Right atrium auricular region (tissue), 2 donors: ENCODE data around the gene TLX1. TPM values are rescaled to one million over a fixed set of nuclear protein-coding genes. Genes with fewer than 3 reads are reported as not detected.

Experiments used
- DNase-seq: peaks from one replicate; pipeline ENCODE4 v3.0.0-alpha.2; 2019; ENCODE audit warnings: low spot score
- H3K27ac ChIP-seq, 2 donors: fragments of 200-600 bp; sonication (generic); 1 replicate in 1 of 2; 2 replicates in 1 of 2; pipeline ENCODE4 v1.5.1; 2016 to 2019
- H3K27me3 ChIP-seq, 2 donors: fragments of 200-600 bp; sonication (generic); one replicate each; pipeline versions ENCODE4 v1.5.1 to v1.6.0; 2017 to 2019
- H3K36me3 ChIP-seq: fragments of 200-600 bp; sonication (generic); one replicate; pipeline ENCODE4 v1.5.1; 2016
- H3K4me1 ChIP-seq, 2 donors: fragments of 200-600 bp; sonication (generic); one replicate each; pipeline versions ENCODE4 v1.5.1 to v1.6.0; 2017 to 2019
- H3K4me3 ChIP-seq, 2 donors: fragments of 200-600 bp; sonication (generic); 1 replicate in 1 of 2; 2 replicates in 1 of 2; pipeline ENCODE4 v1.5.1; 2017 to 2019; ENCODE audit warnings: mild to moderate bottlenecking in 1 of 2, moderate library complexity in 1 of 2
- H3K9me3 ChIP-seq, 2 donors: fragments of 200-600 bp; sonication (generic); one replicate each; pipeline ENCODE4 v1.5.1; 2019
- total RNA-seq, 2 donors: library from RNA; depleted of rRNA; stranded (reverse); fragments of >200 nt; gene quantifications; one replicate each; pipeline ENCODE4 v1.1.0, GENCODE V29; 2016
- TF ChIP-seq, protein P1 (sequence below), 2 donors: fragments of 200-600 bp; sonication (generic); IDR thresholded peaks; one replicate each; pipeline ENCODE4 v1.5.1; 2019; ENCODE audit warnings: antibody characterized with exemption in 2 of 2

The TLX1 gene
- not detected for total RNA-seq

DNA sequence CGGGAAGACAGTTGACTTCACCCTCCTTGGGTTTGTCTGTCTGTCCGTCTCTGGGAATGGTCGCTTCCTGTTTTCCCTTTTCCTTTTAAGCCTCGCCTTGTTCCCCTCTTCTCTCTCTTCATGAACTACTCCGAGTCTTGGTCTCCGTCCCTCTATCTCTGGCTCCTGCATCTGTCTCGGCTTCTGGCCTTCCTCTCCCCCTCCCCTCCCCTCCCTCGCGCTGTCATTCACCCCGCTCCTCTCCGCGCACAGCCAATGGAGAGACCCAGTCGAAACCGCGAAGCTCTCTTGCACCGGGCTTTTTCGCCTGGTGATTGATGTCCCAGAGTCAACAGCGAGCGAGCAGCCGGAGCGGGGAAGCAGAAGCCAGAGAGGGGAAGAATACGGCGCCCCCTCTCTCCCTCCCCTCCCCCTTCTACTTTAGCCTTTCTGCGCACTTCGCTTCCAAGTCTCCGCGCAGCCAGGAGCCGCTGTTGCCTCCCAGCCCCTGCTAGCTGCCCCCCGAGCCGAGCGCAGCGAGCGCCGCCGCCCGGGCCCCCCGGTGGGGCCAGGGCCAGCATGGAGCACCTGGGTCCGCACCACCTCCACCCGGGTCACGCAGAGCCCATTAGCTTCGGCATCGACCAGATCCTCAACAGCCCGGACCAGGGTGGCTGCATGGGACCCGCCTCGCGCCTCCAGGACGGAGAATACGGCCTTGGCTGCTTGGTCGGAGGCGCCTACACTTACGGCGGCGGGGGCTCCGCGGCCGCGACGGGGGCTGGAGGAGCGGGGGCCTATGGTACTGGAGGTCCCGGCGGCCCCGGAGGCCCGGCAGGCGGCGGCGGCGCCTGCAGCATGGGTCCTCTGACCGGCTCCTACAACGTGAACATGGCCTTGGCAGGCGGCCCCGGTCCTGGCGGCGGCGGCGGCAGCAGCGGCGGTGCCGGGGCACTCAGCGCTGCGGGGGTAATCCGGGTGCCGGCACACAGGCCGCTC is at the start of gene TLX1:
Gene TLX1 (plus strand): TSS at position 317 of the 978 bp plus-strand sequence. CDS start 242 bp downstream, at position 559.
- Histone ChIP-seq H3K9me3 (no peaks in the 10 kb centered on the region), H3K27me3 (peaks cover 44 to 64% of the 10 kb centered on the region in 2 donors), H3K36me3 (no peaks in the 10 kb centered on the region), H3K4me3 (peak within 1 kb of the TSS; percentile 14 to 33), H3K27ac (no peak within 1 kb of the TSS), H3K4me1 (peaks cover 0 to 43% of the 10 kb centered on the region in 2 donors)
- no peak for DNase-seq
- TF ChIP-seq, protein P1, sequence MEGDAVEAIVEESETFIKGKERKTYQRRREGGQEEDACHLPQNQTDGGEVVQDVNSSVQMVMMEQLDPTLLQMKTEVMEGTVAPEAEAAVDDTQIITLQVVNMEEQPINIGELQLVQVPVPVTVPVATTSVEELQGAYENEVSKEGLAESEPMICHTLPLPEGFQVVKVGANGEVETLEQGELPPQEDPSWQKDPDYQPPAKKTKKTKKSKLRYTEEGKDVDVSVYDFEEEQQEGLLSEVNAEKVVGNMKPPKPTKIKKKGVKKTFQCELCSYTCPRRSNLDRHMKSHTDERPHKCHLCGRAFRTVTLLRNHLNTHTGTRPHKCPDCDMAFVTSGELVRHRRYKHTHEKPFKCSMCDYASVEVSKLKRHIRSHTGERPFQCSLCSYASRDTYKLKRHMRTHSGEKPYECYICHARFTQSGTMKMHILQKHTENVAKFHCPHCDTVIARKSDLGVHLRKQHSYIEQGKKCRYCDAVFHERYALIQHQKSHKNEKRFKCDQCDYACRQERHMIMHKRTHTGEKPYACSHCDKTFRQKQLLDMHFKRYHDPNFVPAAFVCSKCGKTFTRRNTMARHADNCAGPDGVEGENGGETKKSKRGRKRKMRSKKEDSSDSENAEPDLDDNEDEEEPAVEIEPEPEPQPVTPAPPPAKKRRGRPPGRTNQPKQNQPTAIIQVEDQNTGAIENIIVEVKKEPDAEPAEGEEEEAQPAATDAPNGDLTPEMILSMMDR (IDR thresholded peaks at IDR 0.05): no peak

- H3K27ac ChIP-seq: no peak overlapping the region
- no peaks in the 10 kb centered on the region for H3K27me3 ChIP-seq
- no peaks in the 10 kb centered on the region for H3K4me1 ChIP-seq
- DNase-seq: no peak
- H3K4me3 ChIP-seq: no peak overlapping the region
- TF ChIP-seq, protein P1 (IDR thresholded peaks at IDR 0.05): no peak
- no peaks in the 10 kb centered on the region for H3K9me3 ChIP-seq
- H3K36me3 ChIP-seq: no peaks in the 10 kb centered on the region
Observed at GRCh38 chr10:101085846-101086245, 45.3 kb upstream of the TLX1 start.

DNA sequence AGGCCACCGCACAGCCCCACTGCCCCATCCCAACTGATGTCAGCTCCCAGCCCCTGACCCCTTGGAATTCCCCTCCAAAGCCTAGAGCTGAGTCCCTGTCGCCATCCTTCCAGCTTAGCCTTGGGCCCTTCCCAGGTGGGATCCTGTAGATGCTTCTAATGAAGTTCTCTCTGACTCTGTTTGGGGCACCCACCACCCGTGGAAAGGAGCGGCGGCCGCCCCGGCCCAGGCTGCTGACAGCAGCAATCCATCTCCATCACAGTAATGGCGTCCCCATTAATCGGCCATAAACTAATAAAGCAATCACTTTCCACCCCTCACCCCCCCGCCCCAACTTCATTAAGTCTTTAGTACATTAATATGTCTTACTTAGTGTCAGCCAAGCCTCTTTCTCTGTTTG is 43.7 kb upstream of the TLX1 start:
- no peaks in the 10 kb centered on the region for H3K4me1 ChIP-seq
- H3K27ac ChIP-seq: no peak overlapping the region
- no peaks in the 10 kb centered on the region for H3K27me3 ChIP-seq
- H3K4me3 ChIP-seq: no peak overlapping the region
- no peak for DNase-seq
- no peaks in the 10 kb centered on the region for H3K9me3 ChIP-seq
- TF ChIP-seq, protein P1 (IDR thresholded peaks at IDR 0.05): no peak
- H3K36me3 ChIP-seq: no peaks in the 10 kb centered on the region

- Histone ChIP-seq H3K9me3 (no peaks in the 10 kb centered on the region), H3K36me3 (no peaks in the 10 kb centered on the region), H3K27me3 (peaks cover 0 to 2% of the 10 kb centered on the region in 2 donors), H3K4me3 (no peak overlapping the region), H3K4me1 (no peaks in the 10 kb centered on the region), H3K27ac (no peak overlapping the region)
- TF ChIP-seq, protein P1 (IDR thresholded peaks at IDR 0.05): no peak
- DNase-seq: no peak
Observed at GRCh38 chr10:101087965-101088364, 43.1 kb upstream of the TLX1 start.

- Histone ChIP-seq H3K4me3 (no peak overlapping the region), H3K9me3 (no peaks in the 10 kb centered on the region), H3K27me3 (peaks cover 0 to 8% of the 10 kb centered on the region in 2 donors), H3K36me3 (no peaks in the 10 kb centered on the region), H3K4me1 (no peaks in the 10 kb centered on the region), H3K27ac (no peak overlapping the region)
- TF ChIP-seq, protein P1 (IDR thresholded peaks at IDR 0.05): no peak
- no peak for DNase-seq
Observed at GRCh38 chr10:101089520-101090299, 41.4 kb upstream of the TLX1 start.
